GM10847 (cell line): ENCODE measurements around the gene GZMH.

Experiments used
- POLR2A ChIP-seq: IDR thresholded peaks from 2 replicates; pipeline ENCODE4 v1.6.1; 2011; ENCODE audit not compliant: insufficient read length; ENCODE audit errors: extremely low read depth

The GZMH gene

GRCh38 chr14:24607081-24607480 is 2.4 kb downstream of the GZMH start:
- no peak for TF ChIP-seq POLR2A

GRCh38 chr14:24606297-24606696 is 3.2 kb downstream of the GZMH start:
- TF ChIP-seq POLR2A = no peak

- TF ChIP-seq POLR2A = no peak
Measured at GRCh38 chr14:24605435-24606190, 3.9 kb downstream of the GZMH start.

- TF ChIP-seq POLR2A = no peak
Measured at GRCh38 chr14:24597403-24597802, 12.1 kb downstream of the GZMH start.

- TF ChIP-seq POLR2A = no peak
Measured at GRCh38 chr14:24595073-24595808, 14.2 kb downstream of the GZMH start.

GRCh38 chr14:24578558-24578957 is 30.9 kb downstream of the GZMH start:
- no peak for TF ChIP-seq POLR2A

GRCh38 chr14:24576771-24577170 is 32.7 kb downstream of the GZMH start:
- TF ChIP-seq POLR2A = no peak

GRCh38 chr14:24576182-24576581 is 33.3 kb downstream of the GZMH start, which contains the start of gene CTSG:
TSS of gene CTSG (minus strand) at chr14:24576250. CDS start at chr14:24576223, 27 bp downstream.
- TF ChIP-seq POLR2A = no peak

GRCh38 chr14:24574206-24574774 is 35.2 kb downstream of the GZMH start:
- no peak for TF ChIP-seq POLR2A

GRCh38 chr14:24566318-24566717 is 43.2 kb downstream of the GZMH start:
- no peak for TF ChIP-seq POLR2A

- no peak for TF ChIP-seq POLR2A
Measured at GRCh38 chr14:24565766-24566165, 43.7 kb downstream of the GZMH start.

- no peak for TF ChIP-seq POLR2A
Measured at GRCh38 chr14:24563505-24563904, 46.0 kb downstream of the GZMH start.

GRCh38 chr14:24556756-24557155 is 52.7 kb downstream of the GZMH start:
- TF ChIP-seq POLR2A = no peak
